Transverse colon (tissue), 4 donors: ENCODE measurements around the gene F10. TPM values are rescaled to one million over a fixed set of nuclear protein-coding genes. Genes with fewer than 3 reads are reported as not detected.

ENCODE experiments used
- DNase-seq: peaks from one replicate; pipeline ENCODE4 v3.0.0-alpha.2; 2019
- H3K27ac ChIP-seq, 4 donors: fragments of 200-600 bp; sonication (generic); 2 replicates each; pipeline ENCODE4 v1.5.1; 2016 to 2018; ENCODE audit warnings: inconsistent platforms in 4 of 4
- H3K27me3 ChIP-seq: fragments of 200-600 bp; sonication (generic); 2 replicates; pipeline ENCODE4 v1.5.1; 2017; ENCODE audit warnings: inconsistent platforms
- H3K36me3 ChIP-seq, 4 donors: fragments of 200-600 bp; sonication (generic); 2 replicates each; pipeline ENCODE4 v1.5.1; 2017 to 2019; ENCODE audit warnings: inconsistent platforms in 4 of 4
- H3K4me1 ChIP-seq, 4 donors: fragments of 200-600 bp; sonication (generic); 2 replicates each; pipeline ENCODE4 v1.5.1; 2017 to 2020; ENCODE audit warnings: inconsistent platforms in 4 of 4
- H3K4me3 ChIP-seq, 4 donors: fragments of 200-600 bp; sonication (generic); 1 replicate in 1 of 4; 2 replicates in 3 of 4; pipeline versions ENCODE4 v1.5.1 to v1.6.1; 2017 to 2019; ENCODE audit warnings: inconsistent platforms in 4 of 4
- H3K9me3 ChIP-seq, 2 donors: fragments of 200-600 bp; sonication (generic); 2 replicates each; pipeline ENCODE4 v1.5.1; 2017 to 2019; ENCODE audit warnings: inconsistent platforms in 2 of 2
- EP300 ChIP-seq: sonication (generic); formaldehyde crosslinking; IDR thresholded peaks from one replicate; pipeline ENCODE4 v1.6.1; 2017; ENCODE audit warnings: antibody characterized with exemption, low read depth
- POLR2A ChIP-seq: fragments of 450-650 bp; IDR thresholded peaks from one replicate; pipeline ENCODE4 v1.6.1; 2016; ENCODE audit warnings: antibody characterized with exemption, mild to moderate bottlenecking, moderate library complexity
- POLR2AphosphoS5 ChIP-seq, 3 donors: sonication (generic); formaldehyde crosslinking; IDR thresholded peaks; one replicate each; pipeline ENCODE4 v1.6.1; 2016; ENCODE audit warnings: antibody characterized with exemption in 3 of 3
- WGBS, 2 donors: methylation state at CpG; one replicate each; pipeline ENCODE4 v1.1.5; 2018; ENCODE audit warnings: low coverage in 1 of 2; 5-methylcytosine and 5-hydroxymethylcytosine counted together
- in situ Hi-C, 4 donors: fragments of 200-750 bp; cut with MboI; loops; one replicate each; pipeline versions ENCODE4 v1.15.0 to v1.15.1; 2017; ENCODE audit warnings: low sequenced_read_pairs in 3 of 4, low pct_ligation_motif_present in 1 of 4, low pct_unique_long_range_greater_than_20kb in 1 of 4
- intact Hi-C: fragments of 100-400 bp; cut with DNase I; formaldehyde crosslinking; loops from one replicate; pipeline ENCODE4 v1.15.1; 2023; ENCODE audit warnings: low total_unique reads
- total RNA-seq, 4 donors: library from RNA; depleted of rRNA; stranded (reverse); fragments of >200 nt; gene quantifications; one replicate each; pipeline ENCODE4 v1.1.0, GENCODE V29; 2016
- TF ChIP-seq, protein P1 (sequence below), 5 experiments: fragments of 200-600 bp in 3 of 5; fragments of 450-650 bp in 2 of 5; sonication (generic) in 3 of 5; IDR thresholded peaks; 1 replicate in 2 of 5; 2 replicates in 3 of 5; pipeline ENCODE4 v1.5.1; 2016 to 2017; ENCODE audit warnings: antibody characterized with exemption in 5 of 5, inconsistent platforms in 3 of 5, mild to moderate bottlenecking in 2 of 5, moderate library complexity in 1 of 5

The F10 gene
- total RNA-seq, 4 donors from 2014 or later, result 0.60 to 4.6 (median 3.4) TPM

DNA sequence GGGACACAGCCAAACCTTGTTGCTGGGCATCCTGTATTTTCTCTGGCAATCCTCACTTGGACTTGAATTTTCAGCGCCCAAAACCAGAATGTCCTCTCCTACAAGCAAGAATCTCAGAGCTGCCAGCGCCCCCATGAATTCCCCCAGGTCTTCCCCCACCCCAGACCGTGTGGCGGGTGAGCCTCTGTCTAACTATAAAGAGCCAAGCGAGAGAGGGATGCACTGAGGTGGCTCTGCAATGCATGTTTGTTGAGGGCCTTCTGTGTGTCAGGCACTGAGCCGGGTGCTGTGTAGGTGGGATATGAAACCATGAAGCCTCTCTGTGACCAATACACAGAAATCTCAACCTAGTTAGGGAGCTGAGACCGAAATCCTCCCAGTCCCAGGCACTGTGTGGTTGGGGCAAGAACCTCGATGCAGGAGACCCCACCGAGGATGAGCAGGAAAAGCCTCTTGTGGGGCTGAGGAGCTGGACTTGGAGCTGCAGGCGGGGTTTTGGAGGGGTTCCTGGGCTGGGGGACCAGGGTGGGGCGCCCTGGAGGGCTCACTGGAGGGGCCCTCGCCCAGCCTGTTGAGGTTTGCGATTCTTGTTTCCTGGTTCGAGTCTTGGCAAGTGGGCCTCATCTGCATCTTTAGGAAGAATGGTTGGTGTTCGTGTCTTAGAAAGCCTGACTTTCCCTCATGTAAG lies 23.5 kb downstream of the F10 start:
- Histone ChIP-seq H3K27me3 (no peaks in the 10 kb centered on the region), H3K4me3 (no peak overlapping the region), H3K4me1 (no peaks in the 10 kb centered on the region), H3K36me3 (no peaks in the 10 kb centered on the region), H3K27ac (no peak overlapping the region), H3K9me3 (no peaks in the 10 kb centered on the region)
- WGBS, 2 donors, result 83 to 97% methylated on average over 5 to 15 of the region's 15 CpGs
- intact Hi-C loops, result no loop called here
- TF ChIP-seq EP300, result no peak
- TF ChIP-seq POLR2A, result no peak
- TF ChIP-seq, protein P1, sequence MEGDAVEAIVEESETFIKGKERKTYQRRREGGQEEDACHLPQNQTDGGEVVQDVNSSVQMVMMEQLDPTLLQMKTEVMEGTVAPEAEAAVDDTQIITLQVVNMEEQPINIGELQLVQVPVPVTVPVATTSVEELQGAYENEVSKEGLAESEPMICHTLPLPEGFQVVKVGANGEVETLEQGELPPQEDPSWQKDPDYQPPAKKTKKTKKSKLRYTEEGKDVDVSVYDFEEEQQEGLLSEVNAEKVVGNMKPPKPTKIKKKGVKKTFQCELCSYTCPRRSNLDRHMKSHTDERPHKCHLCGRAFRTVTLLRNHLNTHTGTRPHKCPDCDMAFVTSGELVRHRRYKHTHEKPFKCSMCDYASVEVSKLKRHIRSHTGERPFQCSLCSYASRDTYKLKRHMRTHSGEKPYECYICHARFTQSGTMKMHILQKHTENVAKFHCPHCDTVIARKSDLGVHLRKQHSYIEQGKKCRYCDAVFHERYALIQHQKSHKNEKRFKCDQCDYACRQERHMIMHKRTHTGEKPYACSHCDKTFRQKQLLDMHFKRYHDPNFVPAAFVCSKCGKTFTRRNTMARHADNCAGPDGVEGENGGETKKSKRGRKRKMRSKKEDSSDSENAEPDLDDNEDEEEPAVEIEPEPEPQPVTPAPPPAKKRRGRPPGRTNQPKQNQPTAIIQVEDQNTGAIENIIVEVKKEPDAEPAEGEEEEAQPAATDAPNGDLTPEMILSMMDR (IDR thresholded peaks at IDR 0.05), result no peak
- TF ChIP-seq POLR2AphosphoS5 (IDR thresholded peaks at IDR 0.05), result no peak
- no peak for DNase-seq
- in situ Hi-C loops, result no loop called here

GRCh38 chr13:113146750-113147149 lies 24.2 kb downstream of the F10 start:
- Histone ChIP-seq H3K9me3 (no peaks in the 10 kb centered on the region), H3K4me3 (no peak overlapping the region), H3K27me3 (peaks cover 2% of the 10 kb centered on the region), H3K27ac (no peak overlapping the region), H3K4me1 (peaks cover 0 to under 1% (median 0%) of the 10 kb centered on the region in 4 donors), H3K36me3 (no peaks in the 10 kb centered on the region)
- TF ChIP-seq, protein P1 (IDR thresholded peaks at IDR 0.05), result no peak
- TF ChIP-seq POLR2A (no peak), EP300 (no peak), POLR2AphosphoS5 (IDR thresholded peaks at IDR 0.05) (no peak)
- no peak for DNase-seq
- intact Hi-C loops, result no loop called here
- 60 to 84% methylated on average over 1 to 9 of the region's 9 CpGs for WGBS, 2 donors
- in situ Hi-C loops, result no loop called here

DNA sequence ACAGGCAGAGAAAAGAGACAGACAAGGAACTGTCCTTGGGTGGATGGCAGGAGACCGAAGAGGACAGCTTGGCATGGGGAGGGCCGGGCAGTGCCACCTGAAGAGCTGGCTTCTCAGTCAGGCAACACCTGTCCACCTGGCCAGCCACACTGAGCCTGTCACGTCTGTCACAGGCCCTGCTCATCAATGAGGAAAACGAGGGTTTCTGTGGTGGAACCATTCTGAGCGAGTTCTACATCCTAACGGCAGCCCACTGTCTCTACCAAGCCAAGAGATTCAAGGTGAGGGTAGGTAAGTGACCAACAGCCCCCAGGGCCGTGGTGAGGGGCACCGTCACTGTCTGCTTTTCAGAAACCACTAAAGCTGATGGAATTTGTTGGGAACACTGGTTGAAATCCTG lies 24.6 kb downstream of the F10 start:
- intact Hi-C loops, result no loop called here
- Histone ChIP-seq H3K27me3 (peaks cover 7% of the 10 kb centered on the region), H3K36me3 (no peaks in the 10 kb centered on the region), H3K4me1 (peaks cover 0 to 5% (median 0%) of the 10 kb centered on the region in 4 donors), H3K27ac (no peak overlapping the region), H3K9me3 (no peaks in the 10 kb centered on the region), H3K4me3 (no peak overlapping the region)
- in situ Hi-C loops, result no loop called here
- no peak for TF ChIP-seq POLR2A
- DNase-seq, result no peak
- 83% methylated on average over 8 of the region's 8 CpGs; no CpG with 5 or more reads in 1 of the 2 donors for WGBS, 2 donors

- WGBS, 2 donors, result 90 to 94% methylated on average over 12 to 13 of the region's 13 CpGs
- Histone ChIP-seq H3K4me1 (peaks cover 7 to 17% (median 8%) of the 10 kb centered on the region in 4 donors), H3K27me3 (peaks cover 10% of the 10 kb centered on the region), H3K36me3 (no peaks in the 10 kb centered on the region), H3K9me3 (no peaks in the 10 kb centered on the region), H3K27ac (no peak overlapping the region), H3K4me3 (no peak overlapping the region)
- no peak for DNase-seq
- intact Hi-C loops, result no loop called here
- no peak for TF ChIP-seq POLR2A
- TF ChIP-seq, protein P1 (IDR thresholded peaks at IDR 0.05), result no peak
- in situ Hi-C loops, result no loop called here
These were observed 25.8 kb downstream of the F10 start for GRCh38 chr13:113148407-113148806.
